ENCODE data around the gene RAB31. TPM values are rescaled to one million over a fixed set of nuclear protein-coding genes. Genes with fewer than 3 reads are reported as not detected.

The RAB31 gene
- polyA plus RNA-seq, 1 donor (not counting 4 experiments of a cell fraction or from before 2014, with no cell fraction given) = 47.0 TPM

DNA sequence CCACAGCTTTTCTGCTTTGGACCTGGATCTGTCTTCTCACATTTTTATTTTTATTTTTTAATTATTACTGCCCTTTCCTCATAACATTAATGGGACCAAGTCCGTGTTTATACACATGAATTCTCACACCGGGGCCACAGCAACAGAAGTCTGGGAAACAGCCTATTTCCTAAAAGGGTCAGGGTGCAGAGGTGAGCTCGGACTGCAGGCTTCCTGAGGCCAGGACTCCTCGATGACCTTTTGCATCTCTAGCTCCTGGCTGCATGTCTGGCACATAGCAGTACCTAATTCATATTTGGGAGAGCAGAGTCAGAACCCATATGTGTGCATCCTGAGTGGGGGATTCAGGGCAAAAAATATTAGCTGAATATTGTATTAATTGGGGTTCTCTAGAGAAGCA is 9.6 kb upstream of the RAB31 start:
- DNase-seq (ENCODE audit: low read depth, low spot score) (no peak), FAIRE-seq (no peak)
- Histone ChIP-seq H2AFZ (ENCODE audit: control insufficient read depth, low read length) (no peak overlapping the region), H3K27me3 (ENCODE audit: control insufficient read depth, extremely low read depth, insufficient read depth, low read length) (no peaks in the 10 kb centered on the region), H3K9me1 (ENCODE audit: control insufficient read depth, extremely low read depth, insufficient read depth, low read length) (peaks cover 2% of the 10 kb centered on the region), H4K20me1 (ENCODE audit: control insufficient read depth, extremely low read depth, insufficient read depth, low read length) (no peaks in the 10 kb centered on the region), H3K79me2 (ENCODE audit: control insufficient read depth, insufficient read depth, low read length) (no peaks in the 10 kb centered on the region), H3K9ac (ENCODE audit: control insufficient read depth, extremely low read depth, insufficient read depth, low read length) (no peak overlapping the region), H3K9me3 (ENCODE audit: control insufficient read depth, low read depth, low read length) (no peaks in the 10 kb centered on the region), H3K4me2 (ENCODE audit: control insufficient read depth, extremely low read depth, insufficient read depth, low read depth, low read length) (no peak overlapping the region), H3K27ac (ENCODE audit: control insufficient read depth, insufficient read depth, low read length) (no peak overlapping the region), H3K4me1 (ENCODE audit: control insufficient read depth, extremely low read depth, insufficient read depth, low read length) (peaks cover 2% of the 10 kb centered on the region), H3K36me3 (ENCODE audit: control insufficient read depth in 2 of 2, extremely low read depth in 1 of 2, insufficient read depth in 2 of 2, low read length in 2 of 2) (no peaks in the 10 kb centered on the region), H3K4me3 (ENCODE audit: control insufficient read depth in 2 of 3, extremely low read depth in 1 of 3, insufficient read depth in 2 of 3, low read depth in 1 of 3, low read length in 3 of 3) (no peak overlapping the region)
- no peak for TF ChIP-seq EZH2 (IDR thresholded peaks at IDR 0.05; ENCODE audit: low read length)
- TF ChIP-seq, protein P1, sequence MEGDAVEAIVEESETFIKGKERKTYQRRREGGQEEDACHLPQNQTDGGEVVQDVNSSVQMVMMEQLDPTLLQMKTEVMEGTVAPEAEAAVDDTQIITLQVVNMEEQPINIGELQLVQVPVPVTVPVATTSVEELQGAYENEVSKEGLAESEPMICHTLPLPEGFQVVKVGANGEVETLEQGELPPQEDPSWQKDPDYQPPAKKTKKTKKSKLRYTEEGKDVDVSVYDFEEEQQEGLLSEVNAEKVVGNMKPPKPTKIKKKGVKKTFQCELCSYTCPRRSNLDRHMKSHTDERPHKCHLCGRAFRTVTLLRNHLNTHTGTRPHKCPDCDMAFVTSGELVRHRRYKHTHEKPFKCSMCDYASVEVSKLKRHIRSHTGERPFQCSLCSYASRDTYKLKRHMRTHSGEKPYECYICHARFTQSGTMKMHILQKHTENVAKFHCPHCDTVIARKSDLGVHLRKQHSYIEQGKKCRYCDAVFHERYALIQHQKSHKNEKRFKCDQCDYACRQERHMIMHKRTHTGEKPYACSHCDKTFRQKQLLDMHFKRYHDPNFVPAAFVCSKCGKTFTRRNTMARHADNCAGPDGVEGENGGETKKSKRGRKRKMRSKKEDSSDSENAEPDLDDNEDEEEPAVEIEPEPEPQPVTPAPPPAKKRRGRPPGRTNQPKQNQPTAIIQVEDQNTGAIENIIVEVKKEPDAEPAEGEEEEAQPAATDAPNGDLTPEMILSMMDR (optimal IDR thresholded peaks at IDR 0.05 in 1 of 3, IDR thresholded peaks at IDR 0.05 in 1 of 3, conservative IDR thresholded peaks at IDR 0.05 in 1 of 3; ENCODE audit: extremely low read depth in 1 of 3, insufficient read depth in 2 of 3, low read length in 3 of 3) = no peak
- dilution Hi-C loops (cut with MboI; ENCODE audit: extremely low pct_ligation_motif_present, low sequenced_read_pairs) = no loop called here

GRCh38 chr18:9700261-9700796 is 7.8 kb upstream of the RAB31 start:
- H3K4me3 ChIP-seq (ENCODE audit: control insufficient read depth in 2 of 3, extremely low read depth in 1 of 3, insufficient read depth in 2 of 3, low read depth in 1 of 3, low read length in 3 of 3) = no peak overlapping the region
- no peak for TF ChIP-seq EZH2 (IDR thresholded peaks at IDR 0.05; ENCODE audit: low read length)
- TF ChIP-seq, protein P1 (optimal IDR thresholded peaks at IDR 0.05 in 1 of 3, IDR thresholded peaks at IDR 0.05 in 1 of 3, conservative IDR thresholded peaks at IDR 0.05 in 1 of 3; ENCODE audit: extremely low read depth in 1 of 3, insufficient read depth in 2 of 3, low read length in 3 of 3) = no peak
- DNase-seq (ENCODE audit: low read depth, low spot score) (no peak), FAIRE-seq (no peak)
- no peaks in the 10 kb centered on the region for H4K20me1 ChIP-seq (ENCODE audit: control insufficient read depth, extremely low read depth, insufficient read depth, low read length)
- H3K36me3 ChIP-seq (ENCODE audit: control insufficient read depth in 2 of 2, extremely low read depth in 1 of 2, insufficient read depth in 2 of 2, low read length in 2 of 2) = no peaks in the 10 kb centered on the region
- no peaks in the 10 kb centered on the region for H3K79me2 ChIP-seq (ENCODE audit: control insufficient read depth, insufficient read depth, low read length)
- H3K9ac ChIP-seq (ENCODE audit: control insufficient read depth, extremely low read depth, insufficient read depth, low read length) = no peak overlapping the region
- peaks cover 5% of the 10 kb centered on the region for H3K4me1 ChIP-seq (ENCODE audit: control insufficient read depth, extremely low read depth, insufficient read depth, low read length)
- H3K9me3 ChIP-seq (ENCODE audit: control insufficient read depth, low read depth, low read length) = no peaks in the 10 kb centered on the region
- dilution Hi-C loops (cut with MboI; ENCODE audit: extremely low pct_ligation_motif_present, low sequenced_read_pairs) = no loop called here
- no peak overlapping the region for H2AFZ ChIP-seq (ENCODE audit: control insufficient read depth, low read length)
- no peak overlapping the region for H3K27ac ChIP-seq (ENCODE audit: control insufficient read depth, insufficient read depth, low read length)
- no peak overlapping the region for H3K4me2 ChIP-seq (ENCODE audit: control insufficient read depth, extremely low read depth, insufficient read depth, low read depth, low read length)
- peaks cover 2% of the 10 kb centered on the region for H3K9me1 ChIP-seq (ENCODE audit: control insufficient read depth, extremely low read depth, insufficient read depth, low read length)
- H3K27me3 ChIP-seq (ENCODE audit: control insufficient read depth, extremely low read depth, insufficient read depth, low read length) = no peaks in the 10 kb centered on the region

Measured in keratinocyte (primary cell).